NCI-H2196 (cell line): ENCODE results near the gene ZNF112.

Experiments used
- DNase-seq: peaks from one replicate; lab custom pipeline; 2025; ENCODE audit not compliant: unreplicated experiment; lab: John Stamatoyannopoulos, UW

Gene ZNF112

DNA sequence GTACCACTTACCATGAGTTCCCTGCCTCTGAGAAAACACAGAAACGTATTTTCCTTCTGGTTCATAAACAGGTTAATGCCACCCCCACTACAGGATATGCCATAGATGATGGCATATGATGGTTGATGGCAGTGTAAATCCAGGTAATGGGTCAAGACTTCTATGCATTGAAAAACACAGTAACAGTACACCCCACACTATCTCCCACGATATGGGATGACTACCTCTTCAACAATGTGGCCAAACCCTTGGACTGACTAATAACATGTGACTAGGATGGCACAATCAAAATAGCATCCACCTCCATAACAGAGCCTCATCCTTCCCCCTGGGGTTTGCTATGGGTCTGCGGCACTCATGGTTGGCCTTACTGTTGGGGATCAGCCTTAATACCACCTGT is 73.6 kb downstream of the ZNF112 start:
- no peak for DNase-seq

DNA sequence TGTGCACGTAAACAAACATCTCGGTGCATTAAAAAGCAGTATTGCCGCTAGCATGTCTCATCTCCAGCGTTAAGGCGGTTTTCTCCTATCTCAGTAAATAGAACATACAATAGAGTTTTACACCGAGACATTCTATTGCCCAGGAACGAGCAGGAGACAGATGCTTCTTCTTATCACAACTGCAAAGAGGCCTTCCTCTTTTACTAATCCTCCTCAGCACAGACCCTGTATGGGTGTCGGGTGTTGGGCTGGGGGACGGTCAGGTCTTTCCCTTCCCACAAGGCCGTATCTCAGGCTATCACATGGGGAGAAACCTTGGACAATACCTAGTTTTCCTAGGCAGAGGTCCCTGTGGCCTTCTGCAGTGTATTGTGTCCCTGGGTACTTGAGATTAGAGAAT is 75.6 kb downstream of the ZNF112 start:
- DNase-seq = no peak

DNA sequence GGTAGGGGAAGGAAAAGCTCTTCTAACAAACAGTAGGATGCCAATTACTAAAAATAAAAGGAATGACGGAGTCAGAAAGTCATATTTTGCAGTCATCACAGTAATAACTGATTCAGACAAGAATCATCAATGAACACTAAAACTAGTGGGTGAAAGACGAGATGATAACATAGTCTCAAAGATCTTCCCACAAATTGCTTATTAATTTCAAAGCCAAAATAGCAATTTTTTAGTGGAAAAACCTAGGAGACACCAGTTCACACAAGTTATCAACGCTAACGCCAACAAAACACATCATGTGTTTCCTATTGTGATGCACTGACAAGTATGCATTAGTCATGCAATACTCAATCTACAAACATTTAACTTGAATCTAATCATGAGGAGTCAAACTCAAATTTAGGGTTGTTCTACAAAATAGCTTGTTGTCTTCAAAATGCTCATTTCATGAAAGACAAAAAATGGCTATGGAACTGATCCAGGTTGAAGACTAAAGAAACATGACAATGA is 78.2 kb downstream of the ZNF112 start:
- no peak for DNase-seq

DNA sequence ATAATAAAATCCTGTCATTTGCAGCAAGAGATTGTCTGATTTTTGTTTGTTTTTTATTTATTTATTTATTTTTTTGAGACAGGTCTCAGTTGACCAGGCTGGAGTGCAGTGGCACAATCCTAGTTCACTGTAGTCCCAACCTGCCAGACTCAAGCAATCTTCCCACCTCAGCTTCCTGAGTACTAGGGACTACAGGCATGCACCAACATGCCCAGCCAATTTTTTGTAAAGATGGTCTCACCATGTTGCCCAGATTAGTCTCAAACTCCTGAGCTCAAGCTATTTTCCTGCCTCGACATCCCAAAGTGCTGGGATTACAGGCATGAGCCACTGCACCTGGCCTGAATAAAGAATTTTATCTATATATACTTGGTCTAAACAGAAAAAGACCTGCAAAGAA is 79.1 kb downstream of the ZNF112 start:
- DNase-seq = no peak
